K562 treated with DMSO at 1 percent for 48 hours (cell line): Measurements from ENCODE around the gene HTT. TPM values are rescaled to one million over a fixed set of nuclear protein-coding genes. Genes with fewer than 3 reads are reported as not detected.

ENCODE experiments used
- total RNA-seq: library from RNA; unstranded; fragments of 300-600 nt; gene quantifications from 2 replicates; pipeline ENCODE4 v1.2.3, GENCODE V29; 2022; ENCODE audit warnings: low replicate concordance; ENCODE audit errors: extremely low read depth

The HTT gene
- total RNA-seq = not detected in 2 replicates

GRCh38 chr4:3074078-3074845, at the start of gene HTT, which contains the start of gene HTT-AS:
HTT (plus strand) TSS chr4:3074681; CDS start chr4:3074826, 145 bp downstream.
HTT-AS (minus strand) TSS chr4:3074538.

DNA sequence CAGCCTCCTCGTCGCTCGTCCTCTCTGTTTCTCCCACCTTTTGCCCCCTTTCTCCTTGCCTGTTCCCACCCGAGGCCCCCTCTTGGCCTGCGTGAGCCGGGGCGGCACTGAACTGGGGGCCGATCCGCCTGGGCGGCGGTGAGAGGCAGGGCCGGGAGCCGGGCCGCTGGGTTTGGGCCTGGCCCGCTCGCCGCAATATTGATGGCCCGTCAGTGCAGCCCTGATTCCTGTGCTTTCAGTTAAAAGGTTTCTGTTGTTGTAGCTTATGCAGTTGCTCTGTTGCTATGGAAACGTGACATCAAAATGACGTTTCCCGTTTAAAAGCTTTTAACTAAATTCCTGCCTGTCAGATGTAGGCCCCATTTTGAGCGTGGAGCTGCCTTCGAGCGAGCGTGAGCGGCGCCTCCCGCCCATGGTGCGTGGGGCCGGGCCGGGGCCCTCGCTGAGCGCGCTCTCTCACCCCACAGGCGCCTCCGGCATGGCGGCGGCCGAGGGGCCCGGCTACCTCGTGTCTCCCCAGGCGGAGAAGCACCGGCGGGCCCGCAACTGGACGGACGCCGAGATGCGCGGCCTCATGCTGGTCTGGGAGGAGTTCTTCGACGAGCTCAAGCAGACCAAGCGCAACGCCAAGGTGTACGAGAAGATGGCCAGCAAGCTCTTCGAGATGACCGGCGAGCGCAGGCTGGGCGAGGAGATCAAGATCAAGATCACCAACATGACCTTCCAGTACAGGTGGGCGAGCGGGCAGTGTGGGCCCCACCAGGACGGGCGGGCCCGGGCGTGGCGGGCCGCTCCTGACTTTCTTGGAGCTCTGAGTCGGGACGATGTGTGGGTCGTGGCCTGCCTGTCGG, 174.6 kb downstream of the HTT start, which contains the start of gene MSANTD1:
Gene MSANTD1 (plus strand): TSS at position 349 of the 851 bp plus-strand sequence. CDS start 64 bp downstream, at position 413.

GRCh38 chr4:3292571-3293400, 218.3 kb downstream of the HTT start, which contains the start of gene RGS12:
RGS12 (plus strand) TSS chr4:3293021; CDS start chr4:3316171, 23,150 bp downstream.

Other genes starting within 250 kb of the HTT start
- not detected in 2 replicates for gene ADD1, start 230.8 kb upstream of the HTT start, total RNA-seq
- gene NOP14, start 111.3 kb upstream of the HTT start, total RNA-seq = not detected in 2 replicates
- not detected in 2 replicates for gene GRK4, start 111.1 kb upstream of the HTT start, total RNA-seq
- not detected in 2 replicates for gene HTT-AS, start 143 bp upstream of the HTT start, total RNA-seq
- not detected in 2 replicates for gene MSANTD1, start 174.5 kb downstream of the HTT start, total RNA-seq
- gene RGS12, start 218.3 kb downstream of the HTT start, total RNA-seq = not detected in 2 replicates